Peyer's patch (tissue), 4 donors: ENCODE results near the gene ABCB8.

Source experiments
- POLR2A ChIP-seq, 2 donors: fragments of 450-650 bp; IDR thresholded peaks; one replicate each; pipeline ENCODE4 v1.5.1; 2017; ENCODE audit warnings: antibody characterized with exemption in 2 of 2, mild to moderate bottlenecking in 2 of 2, moderate library complexity in 2 of 2
- TF ChIP-seq, protein P1 (sequence below), 6 experiments: fragments of 450-650 bp in 4 of 6; fragments of 200-600 bp in 2 of 6; sonication (generic) in 1 of 6; IDR thresholded peaks; one replicate each; pipeline ENCODE4 v1.5.1; 2017 to 2019; ENCODE audit warnings: antibody characterized with exemption in 6 of 6, mild to moderate bottlenecking in 3 of 6, moderate library complexity in 1 of 6

DNA sequence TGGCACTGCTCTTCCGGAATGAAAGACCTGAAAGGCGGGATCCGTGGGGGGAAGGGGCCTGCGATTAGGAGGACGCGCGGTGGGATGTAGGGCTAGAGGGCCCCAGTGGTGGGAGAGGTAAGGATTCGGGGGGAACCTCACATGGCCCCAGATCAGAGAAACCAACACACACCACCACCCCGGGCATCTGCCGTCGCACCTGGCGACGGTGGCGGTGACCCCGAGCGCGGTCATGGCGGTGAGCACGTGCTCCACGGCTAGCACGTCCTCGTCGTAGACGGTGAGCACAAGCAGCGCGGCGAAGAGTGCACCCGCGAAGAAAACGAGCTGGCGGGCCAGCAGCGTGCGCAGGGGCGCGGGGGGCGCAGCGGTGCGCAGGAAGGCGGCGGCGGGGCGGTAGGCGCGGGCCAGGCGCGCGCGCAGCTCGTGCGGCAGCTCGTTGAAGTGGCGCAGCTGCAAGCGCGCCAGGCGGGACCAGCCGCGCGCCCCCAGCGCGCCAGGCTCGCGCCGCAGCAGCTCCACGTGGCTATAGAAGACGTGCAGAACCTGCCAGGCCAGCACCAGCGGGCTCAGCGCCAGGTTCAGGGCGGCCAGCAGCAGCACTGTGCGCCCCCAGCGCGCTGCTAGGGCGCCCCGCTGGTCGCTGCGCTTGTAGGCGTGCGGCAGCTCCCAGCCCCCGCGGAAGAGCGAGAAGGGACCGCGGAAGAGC lies 9.7 kb upstream of the ABCB8 start:
- TF ChIP-seq POLR2A (IDR thresholded peaks at IDR 0.05), result no peak
- TF ChIP-seq, protein P1, sequence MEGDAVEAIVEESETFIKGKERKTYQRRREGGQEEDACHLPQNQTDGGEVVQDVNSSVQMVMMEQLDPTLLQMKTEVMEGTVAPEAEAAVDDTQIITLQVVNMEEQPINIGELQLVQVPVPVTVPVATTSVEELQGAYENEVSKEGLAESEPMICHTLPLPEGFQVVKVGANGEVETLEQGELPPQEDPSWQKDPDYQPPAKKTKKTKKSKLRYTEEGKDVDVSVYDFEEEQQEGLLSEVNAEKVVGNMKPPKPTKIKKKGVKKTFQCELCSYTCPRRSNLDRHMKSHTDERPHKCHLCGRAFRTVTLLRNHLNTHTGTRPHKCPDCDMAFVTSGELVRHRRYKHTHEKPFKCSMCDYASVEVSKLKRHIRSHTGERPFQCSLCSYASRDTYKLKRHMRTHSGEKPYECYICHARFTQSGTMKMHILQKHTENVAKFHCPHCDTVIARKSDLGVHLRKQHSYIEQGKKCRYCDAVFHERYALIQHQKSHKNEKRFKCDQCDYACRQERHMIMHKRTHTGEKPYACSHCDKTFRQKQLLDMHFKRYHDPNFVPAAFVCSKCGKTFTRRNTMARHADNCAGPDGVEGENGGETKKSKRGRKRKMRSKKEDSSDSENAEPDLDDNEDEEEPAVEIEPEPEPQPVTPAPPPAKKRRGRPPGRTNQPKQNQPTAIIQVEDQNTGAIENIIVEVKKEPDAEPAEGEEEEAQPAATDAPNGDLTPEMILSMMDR (IDR thresholded peaks at IDR 0.05), result no peak
